GM19467 (cell line): ENCODE measurements around the gene THRB.

ENCODE experiments used
- ATAC-seq: cut with Tn5 transposase; IDR thresholded peaks from one replicate; pipeline ENCODE4 v1.9.1; 2021; ENCODE audit warnings: mild to moderate bottlenecking, moderate library complexity; ENCODE audit not compliant: unreplicated experiment

THRB gene

GRCh38 chr3:24492971-24493551 is 1.6 kb downstream of the THRB start:
- no peak for ATAC-seq

DNA sequence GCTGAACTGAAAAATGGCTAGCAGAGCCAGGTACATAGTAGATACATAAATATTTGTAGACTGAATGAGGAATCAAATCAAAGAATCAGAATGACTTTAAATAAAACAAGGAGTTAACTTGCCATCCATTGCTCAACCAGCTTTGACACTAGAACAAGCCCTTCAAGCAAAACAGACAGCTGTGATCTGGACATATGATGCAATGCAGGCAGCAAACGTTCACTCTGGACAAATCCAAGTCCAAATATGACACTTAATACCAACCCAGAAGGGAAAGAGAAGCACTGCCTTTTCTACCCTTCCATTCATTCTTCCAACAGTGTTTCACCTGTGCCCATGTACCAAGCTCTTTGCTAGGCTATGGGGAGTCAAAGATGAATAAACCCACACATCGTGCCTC is 4.5 kb downstream of the THRB start:
- ATAC-seq = no peak

DNA sequence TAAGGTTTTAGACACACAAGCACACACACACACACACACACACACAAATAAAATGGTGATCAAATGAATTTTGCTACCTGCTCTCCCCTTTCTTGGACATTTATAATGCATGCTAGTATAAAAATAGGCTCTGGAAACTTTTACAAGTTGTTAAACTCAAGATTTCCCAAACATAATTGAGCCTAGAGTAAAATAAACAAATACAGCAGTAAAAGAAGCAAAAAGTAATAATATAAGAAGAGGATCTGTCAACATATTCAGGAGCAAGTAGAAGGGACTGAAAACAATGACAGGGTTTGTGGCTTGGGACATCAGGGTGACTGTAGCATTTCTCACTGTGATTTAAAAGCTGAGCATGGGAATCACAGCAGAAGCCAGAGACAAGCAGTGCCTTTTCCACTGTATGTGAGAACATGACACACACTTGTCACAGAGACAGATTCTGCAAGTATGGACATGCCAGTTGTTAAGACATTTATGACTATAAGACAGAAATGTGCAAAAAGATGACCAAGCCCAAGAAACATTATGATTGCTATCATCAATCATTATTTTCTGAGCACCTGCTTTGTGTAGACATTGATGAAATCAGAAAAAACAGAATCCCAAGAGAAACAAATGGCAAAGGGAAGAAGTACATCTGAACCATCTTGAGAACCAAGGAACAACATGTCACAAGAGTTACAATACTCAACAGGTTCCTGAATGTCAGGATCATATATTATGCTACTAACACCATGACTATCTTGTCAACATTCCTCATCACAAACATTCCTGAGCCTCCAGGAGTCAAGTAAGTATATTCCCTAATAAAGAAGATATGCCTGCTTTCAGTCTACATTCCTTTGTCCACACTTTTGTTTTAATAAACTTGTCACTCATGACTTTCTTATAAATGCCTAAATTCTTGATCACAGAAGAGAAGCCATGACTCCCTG is 7.1 kb downstream of the THRB start:
- no peak for ATAC-seq

- ATAC-seq = no peak
These were observed 9.1 kb downstream of the THRB start for GRCh38 chr3:24485511-24485910.

GRCh38 chr3:24483873-24484272 is 10.8 kb downstream of the THRB start:
- ATAC-seq = no peak

- ATAC-seq = no peak
These were observed 12.4 kb downstream of the THRB start for GRCh38 chr3:24482096-24482705.

- ATAC-seq = no peak
These were observed 13.5 kb downstream of the THRB start for GRCh38 chr3:24481193-24481592.

DNA sequence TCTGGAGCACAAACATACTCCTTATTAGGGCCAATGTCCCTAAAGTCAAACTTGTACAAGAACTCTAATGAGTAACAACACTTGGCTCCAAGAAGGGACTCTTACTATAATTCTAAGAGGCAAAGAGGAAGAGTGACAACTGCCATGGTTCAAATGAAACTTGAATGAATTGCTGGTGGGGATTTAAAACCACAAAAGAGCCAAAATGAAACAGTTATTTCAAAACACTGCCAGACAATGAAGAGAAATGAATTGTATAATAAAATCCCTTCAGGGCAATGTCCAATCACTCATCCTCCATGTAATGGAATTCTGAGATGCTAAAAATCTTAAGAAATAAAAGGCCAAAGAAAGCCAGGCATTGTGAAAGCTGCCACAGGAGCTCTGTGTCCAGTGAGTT is 14.2 kb downstream of the THRB start:
- no peak for ATAC-seq

DNA sequence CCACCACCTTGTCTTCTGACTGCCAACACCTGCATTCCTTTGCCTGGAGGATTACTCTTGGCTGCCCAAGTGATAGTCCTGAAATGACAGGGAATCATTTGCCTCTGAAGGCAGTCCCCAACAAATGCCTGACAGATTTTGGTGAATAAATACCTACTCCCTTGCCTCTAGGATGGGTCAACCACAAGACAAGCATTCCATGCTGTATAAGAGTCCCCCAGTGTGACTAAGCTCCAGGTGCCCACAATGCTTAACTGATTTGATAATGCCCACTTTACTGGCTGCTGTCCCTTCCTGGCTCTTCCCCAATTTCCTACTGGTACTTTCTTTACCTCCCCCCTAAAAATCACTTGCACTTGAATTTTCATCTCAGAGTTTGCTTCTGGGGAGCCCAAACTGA is 14.8 kb downstream of the THRB start:
- no peak for ATAC-seq

GRCh38 chr3:24476871-24477656 is 17.6 kb downstream of the THRB start:
- no peak for ATAC-seq

DNA sequence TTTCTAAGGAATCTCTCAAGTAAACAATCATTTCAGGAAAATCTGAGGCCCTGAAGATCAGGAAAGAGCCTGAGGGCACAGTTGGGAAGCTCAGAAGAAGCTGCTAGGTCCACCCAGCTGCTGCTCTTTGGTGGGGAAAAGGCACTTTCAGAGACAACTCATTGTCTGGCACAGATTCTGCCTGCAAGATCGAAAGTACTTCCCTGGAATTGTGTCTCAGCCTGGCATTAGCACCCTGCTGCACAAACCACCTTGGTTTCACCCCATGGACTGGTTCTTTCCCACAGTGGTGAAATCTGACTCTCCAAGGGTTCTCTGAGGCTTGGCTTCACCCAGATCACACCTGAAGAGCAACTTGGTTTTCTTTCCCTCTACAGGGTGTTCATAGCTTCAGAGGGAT is 18.7 kb downstream of the THRB start:
- no peak for ATAC-seq

GRCh38 chr3:24474862-24475261 is 19.8 kb downstream of the THRB start:
- no peak for ATAC-seq

DNA sequence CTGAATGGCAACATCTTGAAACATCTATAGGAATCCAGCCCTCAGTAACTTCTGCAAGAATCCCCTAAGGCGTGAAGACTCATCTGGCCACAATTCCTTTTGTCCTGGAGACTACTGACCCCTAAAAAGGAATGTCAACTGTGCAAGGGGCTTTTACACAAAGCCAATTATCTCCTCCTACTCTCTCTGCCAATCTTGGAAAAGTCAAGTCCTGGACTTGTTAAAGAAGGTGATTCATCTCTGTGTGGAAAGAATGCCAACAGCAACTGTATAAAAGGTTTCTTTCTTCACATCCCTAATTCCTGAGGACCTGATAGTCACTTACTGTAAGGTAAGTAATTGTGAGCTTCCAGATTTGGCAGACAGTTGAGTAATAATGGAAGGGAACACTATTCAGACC is 22.3 kb downstream of the THRB start:
- ATAC-seq = no peak

DNA sequence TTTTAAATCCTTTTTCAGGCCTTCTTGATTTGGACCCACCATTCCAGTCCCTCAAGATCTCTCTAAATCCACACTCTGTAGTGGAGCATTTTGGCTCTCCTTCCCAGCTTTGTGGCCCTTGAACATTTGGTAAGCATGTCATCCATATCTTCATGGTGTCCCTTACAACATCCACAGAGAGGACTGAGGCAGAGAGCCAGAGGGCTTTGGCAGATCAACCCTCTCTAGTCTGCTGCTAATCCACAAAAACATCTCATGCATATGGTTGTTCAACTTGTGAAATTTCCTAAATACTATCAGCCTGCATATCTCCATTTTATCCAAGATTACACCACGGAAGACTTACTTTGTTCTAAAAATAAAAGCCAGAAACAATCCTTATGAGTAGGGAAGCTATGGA is 23.2 kb downstream of the THRB start:
- ATAC-seq = no peak

DNA sequence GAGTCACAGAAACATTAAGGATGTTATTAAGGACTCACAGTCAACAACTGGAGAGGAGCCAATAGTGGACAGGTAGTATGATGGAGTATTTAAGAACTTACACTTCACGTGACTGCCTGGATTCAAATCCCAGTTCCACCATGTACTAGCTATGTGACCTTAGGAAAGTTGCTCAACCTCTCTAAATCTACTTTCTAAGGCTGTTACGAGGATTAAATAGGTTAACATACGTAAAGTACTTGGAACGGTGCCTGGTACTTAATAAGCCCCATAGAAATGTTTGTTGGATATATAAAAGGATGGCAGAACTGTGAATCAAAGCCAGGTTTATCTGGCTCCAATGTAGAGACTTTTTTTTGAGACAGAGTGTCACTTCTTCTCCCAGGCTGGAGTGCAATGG is 24.4 kb downstream of the THRB start:
- ATAC-seq = no peak

DNA sequence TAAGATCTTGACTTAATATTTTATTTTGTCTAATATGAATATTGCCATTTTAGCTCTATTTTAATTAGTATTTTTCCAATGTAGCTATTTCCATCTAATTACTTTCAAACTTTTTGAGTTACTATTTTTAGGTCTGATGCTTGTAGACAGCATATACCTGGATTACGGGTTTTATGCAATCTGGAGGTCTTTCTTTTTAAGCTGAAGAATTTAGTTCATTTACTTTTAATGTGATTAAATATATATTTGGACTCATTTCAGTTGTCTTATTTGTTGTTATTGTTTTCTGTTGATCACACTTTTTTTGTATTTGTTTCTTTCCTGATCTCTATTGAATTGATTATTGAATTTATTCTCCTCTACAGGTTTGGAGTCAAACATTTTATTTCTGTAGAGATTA is 30.3 kb downstream of the THRB start:
- ATAC-seq = no peak

DNA sequence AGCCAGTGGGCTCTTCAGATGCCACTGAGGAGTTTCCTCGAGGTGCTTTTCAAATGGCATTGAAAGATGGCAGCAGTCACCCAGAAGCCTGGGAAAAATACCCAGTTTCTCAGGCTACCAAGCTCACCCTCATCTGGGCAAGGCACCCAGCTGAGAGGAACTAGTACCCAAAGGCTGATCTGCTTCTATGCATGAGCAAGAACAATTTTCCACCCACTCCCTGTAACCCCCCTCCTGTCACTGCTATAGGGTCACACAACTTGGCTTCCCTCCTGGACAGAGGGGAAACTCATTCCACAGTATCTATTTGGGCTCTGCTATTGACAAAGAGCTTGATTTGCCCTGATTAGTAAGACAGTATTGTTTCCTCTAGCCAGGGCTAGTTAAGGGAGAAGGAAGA is 31.9 kb downstream of the THRB start:
- no peak for ATAC-seq

DNA sequence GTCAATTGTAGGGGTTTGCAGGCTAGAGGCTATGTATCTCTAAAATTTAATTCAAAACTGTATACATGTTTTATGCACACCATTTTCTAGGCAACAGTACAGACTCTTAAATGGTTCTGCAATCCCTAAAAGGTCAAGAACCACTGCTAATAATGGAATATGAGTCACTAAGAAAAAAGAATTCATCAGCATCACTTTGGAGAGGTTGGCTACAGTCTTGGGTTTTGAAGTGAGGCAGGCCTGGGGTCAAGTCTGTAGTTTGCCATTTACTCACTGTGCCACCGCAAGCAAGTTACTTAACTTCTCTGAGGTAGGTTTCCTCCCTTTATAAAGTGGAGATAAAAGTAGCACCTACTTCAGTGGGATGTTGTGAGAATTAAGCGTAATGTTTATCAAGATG is 33.7 kb downstream of the THRB start:
- no peak for ATAC-seq

DNA sequence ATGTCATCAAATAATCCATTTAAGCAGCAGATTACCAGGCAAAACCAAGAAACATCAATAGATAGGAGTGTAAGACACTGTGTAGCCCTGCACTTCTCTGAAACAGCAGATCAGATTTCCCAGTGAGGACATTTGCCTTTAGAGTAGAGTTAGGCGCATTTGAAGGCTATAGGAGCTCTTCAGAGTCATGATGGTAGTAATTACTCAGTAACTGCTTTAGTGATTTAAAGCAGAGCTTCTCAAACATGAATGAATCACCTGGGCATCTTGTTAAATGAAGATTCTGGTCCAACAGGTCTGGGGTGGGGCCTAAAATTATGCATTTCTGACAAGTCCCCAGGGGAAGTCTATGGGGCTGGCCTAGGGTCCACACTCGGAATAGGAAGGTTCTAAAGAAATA is 36.9 kb downstream of the THRB start:
- no peak for ATAC-seq

- no peak for ATAC-seq
These were observed 39.8 kb downstream of the THRB start for GRCh38 chr3:24454856-24455255.

- no peak for ATAC-seq
These were observed 40.3 kb downstream of the THRB start for GRCh38 chr3:24454393-24454792.
